Neural cell (in vitro differentiated cells): ENCODE data around the gene IKZF5. TPM values are rescaled to one million over a fixed set of nuclear protein-coding genes. Genes with fewer than 3 reads are reported as not detected.
A peak's percentile ranks its signal among the peaks of the same experiment; 100 is the strongest.

Source experiments
- H2AFZ ChIP-seq: fragments of 200-600, 300-800 bp; sonication (generic), shearing (Covaris generic); 2 replicates; pipeline ENCODE4 v1.6.0; 2014; ENCODE audit warnings: low read depth, mild to moderate bottlenecking, antibody characterized with exemption, low read length, moderate library complexity
- H3F3A ChIP-seq: fragments of 200-600 bp; shearing (Covaris generic); 2 replicates; pipeline ENCODE4 v1.6.1; 2016; ENCODE audit warnings: mild to moderate bottlenecking, moderate library complexity, mixed read lengths, antibody characterized with exemption, low read length; ENCODE audit not compliant: insufficient read depth, poor library complexity, severe bottlenecking
- H3K27ac ChIP-seq: fragments of 200-600, 300-800 bp; sonication (generic), shearing (Covaris generic); 2 replicates; pipeline ENCODE4 v1.5.1; 2014; ENCODE audit warnings: mild to moderate bottlenecking, low read length, moderate library complexity
- H3K27me3 ChIP-seq: fragments of 300-800, 200-600 bp; sonication (generic), shearing (Covaris generic); 2 replicates; pipeline ENCODE4 v1.6.0; 2014; ENCODE audit warnings: mild to moderate bottlenecking, low read depth, low read length, moderate library complexity; ENCODE audit not compliant: insufficient read depth
- H3K36me3 ChIP-seq: fragments of 300-800, 200-600 bp; sonication (generic), shearing (Covaris generic); 2 replicates; pipeline ENCODE4 v1.5.1; 2014; ENCODE audit warnings: mild to moderate bottlenecking, antibody characterized with exemption, low read length, moderate library complexity; ENCODE audit not compliant: insufficient read depth
- H3K4me2 ChIP-seq: fragments of 300-800, 200-600 bp; sonication (generic), shearing (Covaris generic); 2 replicates; pipeline ENCODE4 v1.6.0; 2014; ENCODE audit warnings: mild to moderate bottlenecking, low read length
- H3K4me3 ChIP-seq: fragments of 300-800, 200-600 bp; sonication (generic), shearing (Covaris generic); 2 replicates; pipeline ENCODE4 v1.5.1; 2014; ENCODE audit warnings: mild to moderate bottlenecking, low read length, moderate library complexity
- H3K79me2 ChIP-seq: fragments of 200-600 bp; shearing (Covaris generic); replicated peaks from 2 replicates; pipeline ENCODE4 v1.6.0; 2014; ENCODE audit warnings: mild to moderate bottlenecking, low read length, moderate library complexity; ENCODE audit not compliant: insufficient read depth
- H3K9ac ChIP-seq: fragments of 300-800, 200-600 bp; sonication (generic), shearing (Covaris generic); 2 replicates; pipeline ENCODE4 v1.6.1; 2016; ENCODE audit warnings: mild to moderate bottlenecking, low read length, mixed read lengths
- H3K9me2 ChIP-seq: fragments of 200-600 bp; shearing (Covaris generic); 2 replicates; pipeline ENCODE4 v1.6.1; 2016; ENCODE audit warnings: mild to moderate bottlenecking, low read length, mixed read lengths; ENCODE audit not compliant: insufficient read depth
- H3K9me3 ChIP-seq: fragments of 200-600, 300-800 bp; sonication (generic), shearing (Covaris generic); 2 replicates; pipeline ENCODE4 v1.6.1; 2016; ENCODE audit warnings: mild to moderate bottlenecking, mixed run types, low read length, moderate library complexity, mixed read lengths
- H4K20me1 ChIP-seq: fragments of 200-600 bp; shearing (Covaris generic); 2 replicates; pipeline ENCODE4 v1.6.1; 2016; ENCODE audit warnings: mild to moderate bottlenecking, mixed run types; ENCODE audit not compliant: insufficient read depth
- EP300 ChIP-seq: fragments of 450-650 bp; conservative IDR thresholded peaks from 2 replicates; pipeline ENCODE4 v1.6.1; 2014; ENCODE audit warnings: antibody characterized with exemption, mild to moderate bottlenecking, moderate library complexity; ENCODE audit not compliant: poor library complexity, severe bottlenecking
- EZH2 ChIP-seq: fragments of 200-600, 300-800 bp; shearing (Covaris generic), sonication (generic); IDR thresholded peaks from 2 replicates; pipeline ENCODE4 v1.6.1; 2014; ENCODE audit warnings: antibody characterized with exemption, low read length, borderline replicate concordance, mild to moderate bottlenecking; ENCODE audit not compliant: insufficient read depth, poor library complexity, severe bottlenecking
- MXI1 ChIP-seq: fragments of 450-650 bp; conservative IDR thresholded peaks from 2 replicates; pipeline ENCODE4 v1.6.1; 2014; ENCODE audit warnings: antibody characterized with exemption, mild to moderate bottlenecking; ENCODE audit not compliant: poor library complexity, severe bottlenecking
- POLR2AphosphoS5 ChIP-seq: IDR thresholded peaks from 2 replicates; pipeline ENCODE4 v1.6.1; 2012
- RAD21 ChIP-seq: fragments of 450-650 bp; conservative IDR thresholded peaks from 2 replicates; pipeline ENCODE4 v1.6.1; 2014; ENCODE audit warnings: antibody characterized with exemption, mild to moderate bottlenecking, moderate library complexity
- SMC3 ChIP-seq: fragments of 450-650 bp; conservative IDR thresholded peaks from 2 replicates; pipeline ENCODE4 v1.6.1; 2014; ENCODE audit warnings: antibody characterized with exemption, mild to moderate bottlenecking, moderate library complexity; ENCODE audit not compliant: poor library complexity
- TAF1 ChIP-seq: IDR thresholded peaks from 2 replicates; pipeline ENCODE4 v1.6.1; 2012; ENCODE audit warnings: low read depth
- polyA plus RNA-seq: library from polyadenylated mRNA; depleted of rRNA; stranded (reverse); fragments of >200 nt; gene quantifications from 2 replicates; pipeline ENCODE4 v1.2.3, GENCODE V29; 2014
- TF ChIP-seq, protein P1 (sequence below): IDR thresholded peaks from 2 replicates; pipeline ENCODE4 v1.6.1; 2012; ENCODE audit warnings: borderline replicate concordance
- TF ChIP-seq, protein P2 (sequence below): fragments of 450-650 bp; IDR thresholded peaks from 2 replicates; pipeline ENCODE4 v1.5.1; 2014; ENCODE audit warnings: antibody characterized with exemption, mild to moderate bottlenecking, moderate library complexity; ENCODE audit not compliant: poor library complexity, severe bottlenecking

IKZF5 gene
- polyA plus RNA-seq, 1 donor from 2014 or later: 11.0 TPM

GRCh38 chr10:122981066-122981464 lies 27.5 kb downstream of the IKZF5 start:
- Histone ChIP-seq H3K9me3 (no peaks in the 10 kb centered on the region), H3K36me3 (peaks cover 5% of the 10 kb centered on the region), H3F3A (no peaks in the 10 kb centered on the region), H3K79me2 (no peaks in the 10 kb centered on the region), H3K4me2 (no peak overlapping the region), H3K27ac (no peak overlapping the region), H3K9ac (no peak overlapping the region), H2AFZ (no peak overlapping the region), H4K20me1 (no peaks in the 10 kb centered on the region), H3K4me3 (peak overlapping the region; percentile 89), H3K9me2 (no peaks in the 10 kb centered on the region), H3K27me3 (no peaks in the 10 kb centered on the region)
- TF ChIP-seq, protein P1, sequence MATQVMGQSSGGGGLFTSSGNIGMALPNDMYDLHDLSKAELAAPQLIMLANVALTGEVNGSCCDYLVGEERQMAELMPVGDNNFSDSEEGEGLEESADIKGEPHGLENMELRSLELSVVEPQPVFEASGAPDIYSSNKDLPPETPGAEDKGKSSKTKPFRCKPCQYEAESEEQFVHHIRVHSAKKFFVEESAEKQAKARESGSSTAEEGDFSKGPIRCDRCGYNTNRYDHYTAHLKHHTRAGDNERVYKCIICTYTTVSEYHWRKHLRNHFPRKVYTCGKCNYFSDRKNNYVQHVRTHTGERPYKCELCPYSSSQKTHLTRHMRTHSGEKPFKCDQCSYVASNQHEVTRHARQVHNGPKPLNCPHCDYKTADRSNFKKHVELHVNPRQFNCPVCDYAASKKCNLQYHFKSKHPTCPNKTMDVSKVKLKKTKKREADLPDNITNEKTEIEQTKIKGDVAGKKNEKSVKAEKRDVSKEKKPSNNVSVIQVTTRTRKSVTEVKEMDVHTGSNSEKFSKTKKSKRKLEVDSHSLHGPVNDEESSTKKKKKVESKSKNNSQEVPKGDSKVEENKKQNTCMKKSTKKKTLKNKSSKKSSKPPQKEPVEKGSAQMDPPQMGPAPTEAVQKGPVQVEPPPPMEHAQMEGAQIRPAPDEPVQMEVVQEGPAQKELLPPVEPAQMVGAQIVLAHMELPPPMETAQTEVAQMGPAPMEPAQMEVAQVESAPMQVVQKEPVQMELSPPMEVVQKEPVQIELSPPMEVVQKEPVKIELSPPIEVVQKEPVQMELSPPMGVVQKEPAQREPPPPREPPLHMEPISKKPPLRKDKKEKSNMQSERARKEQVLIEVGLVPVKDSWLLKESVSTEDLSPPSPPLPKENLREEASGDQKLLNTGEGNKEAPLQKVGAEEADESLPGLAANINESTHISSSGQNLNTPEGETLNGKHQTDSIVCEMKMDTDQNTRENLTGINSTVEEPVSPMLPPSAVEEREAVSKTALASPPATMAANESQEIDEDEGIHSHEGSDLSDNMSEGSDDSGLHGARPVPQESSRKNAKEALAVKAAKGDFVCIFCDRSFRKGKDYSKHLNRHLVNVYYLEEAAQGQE: no peak
- TF ChIP-seq MXI1 (no peak), EP300 (no peak), RAD21 (no peak), EZH2 (no peak), SMC3 (no peak), TAF1 (no peak)
- TF ChIP-seq, protein P2, sequence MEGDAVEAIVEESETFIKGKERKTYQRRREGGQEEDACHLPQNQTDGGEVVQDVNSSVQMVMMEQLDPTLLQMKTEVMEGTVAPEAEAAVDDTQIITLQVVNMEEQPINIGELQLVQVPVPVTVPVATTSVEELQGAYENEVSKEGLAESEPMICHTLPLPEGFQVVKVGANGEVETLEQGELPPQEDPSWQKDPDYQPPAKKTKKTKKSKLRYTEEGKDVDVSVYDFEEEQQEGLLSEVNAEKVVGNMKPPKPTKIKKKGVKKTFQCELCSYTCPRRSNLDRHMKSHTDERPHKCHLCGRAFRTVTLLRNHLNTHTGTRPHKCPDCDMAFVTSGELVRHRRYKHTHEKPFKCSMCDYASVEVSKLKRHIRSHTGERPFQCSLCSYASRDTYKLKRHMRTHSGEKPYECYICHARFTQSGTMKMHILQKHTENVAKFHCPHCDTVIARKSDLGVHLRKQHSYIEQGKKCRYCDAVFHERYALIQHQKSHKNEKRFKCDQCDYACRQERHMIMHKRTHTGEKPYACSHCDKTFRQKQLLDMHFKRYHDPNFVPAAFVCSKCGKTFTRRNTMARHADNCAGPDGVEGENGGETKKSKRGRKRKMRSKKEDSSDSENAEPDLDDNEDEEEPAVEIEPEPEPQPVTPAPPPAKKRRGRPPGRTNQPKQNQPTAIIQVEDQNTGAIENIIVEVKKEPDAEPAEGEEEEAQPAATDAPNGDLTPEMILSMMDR: peak; percentile 13

GRCh38 chr10:122980209-122981065 lies 28.2 kb downstream of the IKZF5 start, which contains the start of gene PSTK:
Gene PSTK (plus strand): TSS chr10:122980401. CDS start chr10:122980480, 79 bp downstream.
- no peaks in the 10 kb centered on the region for H3K9me3 ChIP-seq
- peaks cover 5% of the 10 kb centered on the region for H3K36me3 ChIP-seq
- no peaks in the 10 kb centered on the region for H3K79me2 ChIP-seq
- no peaks in the 10 kb centered on the region for H4K20me1 ChIP-seq
- no peaks in the 10 kb centered on the region for H3K9me2 ChIP-seq
- H3K4me2 ChIP-seq: peak within 1 kb of the TSS; percentile 79
- peak within 1 kb of the TSS; percentile 91 for H3K9ac ChIP-seq
- peak within 1 kb of the TSS; percentile 89 for H3K4me3 ChIP-seq
- peak within 1 kb of the TSS; percentile 91 for H3K27ac ChIP-seq
- H3F3A ChIP-seq: no peaks in the 10 kb centered on the region
- H3K27me3 ChIP-seq: no peaks in the 10 kb centered on the region
- peak within 1 kb of the TSS; percentile 99 for H2AFZ ChIP-seq
- TF ChIP-seq EZH2 (no peak), EP300 (peak; percentile 66), MXI1 (peak; percentile 90), SMC3 (peak; percentile 74), RAD21 (peak; percentile 68), TAF1 (peak; percentile 92), POLR2AphosphoS5 (peak; percentile 95)
- TF ChIP-seq, protein P2: peak; percentile 99
- TF ChIP-seq, protein P1: peak; percentile 60
